Liver (tissue), 3 donors: ENCODE data around the gene STIM2.

ENCODE experiments used
- CTCF ChIP-seq: fragments of 150-350 bp; IDR thresholded peaks from 2 replicates; pipeline ENCODE4 v1.5.1; 2017; ENCODE audit warnings: improper control_type of control experiment, low read depth, low read length; ENCODE audit not compliant: missing input control
- TAF1 ChIP-seq: conservative IDR thresholded peaks from 2 replicates; pipeline ENCODE4 v1.6.1; 2016; ENCODE audit warnings: antibody characterized with exemption, mild to moderate bottlenecking
- YY1 ChIP-seq: IDR thresholded peaks from 2 replicates; pipeline ENCODE4 v1.6.1; 2016; ENCODE audit warnings: antibody characterized with exemption, mild to moderate bottlenecking
- donor health status: healthy.
- donor health status: healthy.

GRCh38 chr4:27017623-27018022 lies 157.0 kb downstream of the STIM2 start:
- TF ChIP-seq CTCF (no peak), YY1 (no peak), TAF1 (no peak)
